ENCODE data around the gene GAB2.

The GAB2 gene

GRCh38 chr11:78402847-78403246 is 14.8 kb downstream of the GAB2 start:
- no peak overlapping the region for H3K4me3 ChIP-seq (replicated peaks; ENCODE audit: low read depth, low read length)
- TF ChIP-seq CTCF (IDR thresholded peaks at IDR 0.05; ENCODE audit: low read depth, low read length, missing control alignments): no peak
- DNase-seq (ENCODE audit: extremely low read depth, low read depth): no peak

GRCh38 chr11:78400702-78401101 is 16.9 kb downstream of the GAB2 start:
- no peak for DNase-seq (ENCODE audit: extremely low read depth, low read depth)
- TF ChIP-seq CTCF (IDR thresholded peaks at IDR 0.05; ENCODE audit: low read depth, low read length, missing control alignments): no peak
- no peak overlapping the region for H3K4me3 ChIP-seq (replicated peaks; ENCODE audit: low read depth, low read length)

GRCh38 chr11:78400116-78400515 is 17.5 kb downstream of the GAB2 start:
- no peak for TF ChIP-seq CTCF (IDR thresholded peaks at IDR 0.05; ENCODE audit: low read depth, low read length, missing control alignments)
- no peak for DNase-seq (ENCODE audit: extremely low read depth, low read depth)
- H3K4me3 ChIP-seq (replicated peaks; ENCODE audit: low read depth, low read length): no peak overlapping the region

GRCh38 chr11:78399136-78399535 is 18.5 kb downstream of the GAB2 start:
- no peak for DNase-seq (ENCODE audit: extremely low read depth, low read depth)
- no peak for TF ChIP-seq CTCF (IDR thresholded peaks at IDR 0.05; ENCODE audit: low read depth, low read length, missing control alignments)
- H3K4me3 ChIP-seq (replicated peaks; ENCODE audit: low read depth, low read length): no peak overlapping the region

GRCh38 chr11:78398715-78399114 is 18.9 kb downstream of the GAB2 start:
- no peak overlapping the region for H3K4me3 ChIP-seq (replicated peaks; ENCODE audit: low read depth, low read length)
- no peak for DNase-seq (ENCODE audit: extremely low read depth, low read depth)
- TF ChIP-seq CTCF (IDR thresholded peaks at IDR 0.05; ENCODE audit: low read depth, low read length, missing control alignments): no peak

- no peak overlapping the region for H3K4me3 ChIP-seq (replicated peaks; ENCODE audit: low read depth, low read length)
- TF ChIP-seq CTCF (IDR thresholded peaks at IDR 0.05; ENCODE audit: low read depth, low read length, missing control alignments): no peak
- DNase-seq (ENCODE audit: extremely low read depth, low read depth): no peak
These were observed 20.2 kb downstream of the GAB2 start for GRCh38 chr11:78397398-78397797.

- H3K4me3 ChIP-seq (replicated peaks; ENCODE audit: low read depth, low read length): no peak overlapping the region
- no peak for TF ChIP-seq CTCF (IDR thresholded peaks at IDR 0.05; ENCODE audit: low read depth, low read length, missing control alignments)
- no peak for DNase-seq (ENCODE audit: extremely low read depth, low read depth)
These were observed 22.0 kb downstream of the GAB2 start for GRCh38 chr11:78395597-78395996.
